OCI-LY7 (cell line): ENCODE measurements around the gene STXBP6. TPM values are rescaled to one million over a fixed set of nuclear protein-coding genes. Genes with fewer than 3 reads are reported as not detected.

Experiments used
- BruUV-seq: library from RNA; stranded (reverse); fragments of 400-500 nt; replicated peaks from 2 replicates; lab custom pipeline; 2021; lab: Mats Ljungman, UMichigan
- CTCF ChIA-PET: fragments of 300-600 bp; sonication (Branson Sonifier 250); formaldehyde crosslinking; loops from one replicate; lab custom pipeline; 2022; ENCODE audit warnings: antibody characterized with exemption; ENCODE audit not compliant: unreplicated experiment; lab: Charles Lee
- POLR2A ChIA-PET: fragments of 300-600 bp; sonication (Branson Sonifier 250); formaldehyde crosslinking; loops from one replicate; lab custom pipeline; 2022; ENCODE audit warnings: antibody characterized with exemption; lab: Charles Lee
- DNase-seq: peaks from one replicate; pipeline ENCODE4 v3.0.0-alpha.2; 2015; ENCODE audit warnings: low spot score
- H2AFZ ChIP-seq: fragments of 200-600 bp; sonication (generic), shearing (Covaris generic); 2 replicates; pipeline ENCODE4 v1.6.1; 2014; ENCODE audit warnings: mild to moderate bottlenecking, antibody characterized with exemption, low read length, moderate library complexity
- H3K27ac ChIP-seq: fragments of 200-600 bp; sonication (generic); 2 replicates; pipeline ENCODE4 v1.5.1; 2014; ENCODE audit warnings: mixed run types, low read depth, mild to moderate bottlenecking, moderate library complexity, low read length, inconsistent platforms; ENCODE audit not compliant: poor library complexity, severe bottlenecking
- H3K36me3 ChIP-seq: fragments of 200-600 bp; sonication (generic); 2 replicates; pipeline ENCODE4 v1.6.1; 2014; ENCODE audit warnings: mild to moderate bottlenecking, antibody characterized with exemption, low read length, moderate library complexity, mixed read lengths; ENCODE audit not compliant: insufficient read depth
- H3K4me1 ChIP-seq: fragments of 200-600 bp; sonication (generic); 2 replicates; pipeline ENCODE4 v1.5.1; 2014; ENCODE audit warnings: mild to moderate bottlenecking, low read length; ENCODE audit not compliant: insufficient read depth, poor library complexity, severe bottlenecking
- H3K4me2 ChIP-seq: fragments of 200-600 bp; sonication (generic); 2 replicates; pipeline ENCODE4 v1.6.1; 2014; ENCODE audit warnings: mild to moderate bottlenecking, low read length
- H3K4me3 ChIP-seq: fragments of 200-600 bp; sonication (generic); 2 replicates; pipeline ENCODE4 v1.5.1; 2014; ENCODE audit warnings: mild to moderate bottlenecking, low read depth, low read length; ENCODE audit not compliant: poor library complexity, severe bottlenecking
- H3K79me2 ChIP-seq: fragments of 200-600 bp; sonication (generic); 2 replicates; pipeline ENCODE4 v1.6.1; 2016; ENCODE audit warnings: low read depth, mild to moderate bottlenecking, low read length, moderate library complexity, mixed read lengths; ENCODE audit not compliant: insufficient read depth
- H3K9me2 ChIP-seq: fragments of 200-600 bp; sonication (generic); 2 replicates; pipeline ENCODE4 v1.6.1; 2016; ENCODE audit warnings: mild to moderate bottlenecking, low read length, mixed read lengths; ENCODE audit not compliant: insufficient read depth
- H3K9me3 ChIP-seq: fragments of 200-600 bp; sonication (generic); 2 replicates; pipeline ENCODE4 v1.6.1; 2014; ENCODE audit warnings: mild to moderate bottlenecking, mixed run types, low read length, mixed read lengths
- H4K20me1 ChIP-seq: fragments of 200-600 bp; sonication (generic); 2 replicates; pipeline ENCODE4 v1.6.1; 2014; ENCODE audit warnings: mild to moderate bottlenecking, antibody characterized with exemption, low read length, moderate library complexity, mixed read lengths; ENCODE audit not compliant: insufficient read depth
- EZH2phosphoT487 ChIP-seq: fragments of 200-600 bp; sonication (generic); IDR thresholded peaks from 2 replicates; pipeline ENCODE4 v1.6.1; 2018; ENCODE audit warnings: low read depth, borderline replicate concordance, mild to moderate bottlenecking, mixed run types, antibody characterized with exemption, low read length, moderate library complexity, mixed read lengths
- intact Hi-C: fragments of 100-400 bp; cut with micrococcal nuclease; formaldehyde crosslinking; loops from one replicate; pipeline ENCODE4 v1.10.0; 2022; ENCODE audit not compliant: unreplicated experiment
- total RNA-seq, 2 experiments: library from RNA; depleted of rRNA in 1 of 2; stranded (reverse); fragments of >200 nt in 1 of 2; shearing (Covaris generic) in 1 of 2; gene quantifications; 2 replicates each; pipeline ENCODE4 v1.2.3, GENCODE V29; 2014 to 2022
- TF ChIP-seq, protein P1 (sequence below): fragments of 200-600 bp; sonication (generic); conservative IDR thresholded peaks from 2 replicates; pipeline ENCODE4 v1.5.1; 2014; ENCODE audit warnings: mild to moderate bottlenecking, antibody characterized with exemption, low read length, moderate library complexity, mixed read lengths

STXBP6 gene
- total RNA-seq, 2 experiments from 2014 or later = 0.48 TPM; not detected in 1

DNA sequence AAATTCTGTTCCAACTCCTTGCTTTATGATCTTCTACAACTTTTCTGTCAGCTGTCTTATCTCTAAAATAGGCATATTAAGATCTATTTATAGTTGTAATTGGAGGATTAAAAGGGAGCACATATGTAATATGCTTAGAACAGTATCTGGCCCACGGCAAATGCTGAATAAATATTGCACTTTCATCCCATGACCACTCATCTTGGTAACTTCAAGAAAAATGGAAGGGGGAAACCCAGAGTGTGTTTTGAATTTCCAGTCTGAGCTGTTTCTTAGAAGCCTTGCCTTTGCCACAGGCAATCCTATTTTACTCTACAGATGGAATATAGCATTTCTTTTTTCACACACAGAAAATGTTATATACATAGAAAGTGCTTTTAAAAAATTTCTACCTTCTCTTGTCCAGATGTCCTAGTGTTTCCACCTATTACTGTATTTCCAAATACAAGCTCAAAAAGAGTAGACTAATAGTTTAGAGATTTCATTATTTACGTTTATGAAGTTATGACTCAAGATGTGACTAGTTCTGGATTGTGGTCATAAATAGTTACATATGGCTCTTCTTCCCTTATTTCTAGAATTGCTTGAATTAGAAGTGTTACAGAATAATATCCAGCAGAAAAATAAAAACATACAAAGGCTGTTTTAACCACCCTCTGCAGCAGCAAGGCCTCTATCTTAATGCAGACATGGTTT is 6.2 kb upstream of the STXBP6 start:
- Histone ChIP-seq H3K9me2 (no peaks in the 10 kb centered on the region), H3K4me3 (no peak overlapping the region), H3K27ac (no peak overlapping the region), H4K20me1 (no peaks in the 10 kb centered on the region), H3K9me3 (no peaks in the 10 kb centered on the region), H3K4me2 (no peak overlapping the region), H3K36me3 (no peaks in the 10 kb centered on the region), H3K79me2 (no peaks in the 10 kb centered on the region), H2AFZ (no peak overlapping the region), H3K4me1 (no peaks in the 10 kb centered on the region)
- intact Hi-C loops = no loop called here
- TF ChIP-seq, protein P1, sequence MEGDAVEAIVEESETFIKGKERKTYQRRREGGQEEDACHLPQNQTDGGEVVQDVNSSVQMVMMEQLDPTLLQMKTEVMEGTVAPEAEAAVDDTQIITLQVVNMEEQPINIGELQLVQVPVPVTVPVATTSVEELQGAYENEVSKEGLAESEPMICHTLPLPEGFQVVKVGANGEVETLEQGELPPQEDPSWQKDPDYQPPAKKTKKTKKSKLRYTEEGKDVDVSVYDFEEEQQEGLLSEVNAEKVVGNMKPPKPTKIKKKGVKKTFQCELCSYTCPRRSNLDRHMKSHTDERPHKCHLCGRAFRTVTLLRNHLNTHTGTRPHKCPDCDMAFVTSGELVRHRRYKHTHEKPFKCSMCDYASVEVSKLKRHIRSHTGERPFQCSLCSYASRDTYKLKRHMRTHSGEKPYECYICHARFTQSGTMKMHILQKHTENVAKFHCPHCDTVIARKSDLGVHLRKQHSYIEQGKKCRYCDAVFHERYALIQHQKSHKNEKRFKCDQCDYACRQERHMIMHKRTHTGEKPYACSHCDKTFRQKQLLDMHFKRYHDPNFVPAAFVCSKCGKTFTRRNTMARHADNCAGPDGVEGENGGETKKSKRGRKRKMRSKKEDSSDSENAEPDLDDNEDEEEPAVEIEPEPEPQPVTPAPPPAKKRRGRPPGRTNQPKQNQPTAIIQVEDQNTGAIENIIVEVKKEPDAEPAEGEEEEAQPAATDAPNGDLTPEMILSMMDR = no peak
- no peak for TF ChIP-seq EZH2phosphoT487
- no peak for DNase-seq
- CTCF ChIA-PET = no interaction called here
- POLR2A ChIA-PET = interaction anchor here (0.5 kb wide), 1 partner anchor 435 kb away, joined by 3 read pairs; no protein-coding TSS in a partner anchor
- no TSS peak for BruUV-seq

DNA sequence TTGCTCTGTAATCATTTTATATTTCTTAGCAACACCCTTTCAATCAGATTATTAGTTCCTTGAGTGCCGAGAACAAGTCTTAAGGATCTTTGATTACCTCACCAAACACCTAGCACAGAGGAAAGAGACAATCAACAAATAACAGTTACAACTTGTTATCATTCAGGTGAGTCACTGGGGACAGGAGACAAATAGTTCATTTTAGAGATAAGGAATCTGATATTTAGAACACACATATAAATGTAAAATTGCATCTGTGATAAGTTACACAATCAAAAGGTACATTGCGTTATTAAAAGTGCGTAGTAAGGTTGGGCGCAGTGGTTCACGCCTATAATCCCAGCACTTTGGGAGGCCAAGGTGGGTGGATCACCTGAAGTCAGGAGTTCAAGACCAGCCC is 5.1 kb upstream of the STXBP6 start:
- TF ChIP-seq, protein P1 = no peak
- TF ChIP-seq EZH2phosphoT487 = no peak
- Histone ChIP-seq H3K79me2 (no peaks in the 10 kb centered on the region), H3K27ac (no peak overlapping the region), H3K9me2 (no peaks in the 10 kb centered on the region), H3K4me1 (no peaks in the 10 kb centered on the region), H3K4me3 (no peak overlapping the region), H3K9me3 (no peaks in the 10 kb centered on the region), H3K4me2 (no peak overlapping the region), H2AFZ (no peak overlapping the region), H4K20me1 (no peaks in the 10 kb centered on the region), H3K36me3 (no peaks in the 10 kb centered on the region)
- intact Hi-C loops = no loop called here
- CTCF ChIA-PET = no interaction called here
- BruUV-seq = no TSS peak
- DNase-seq = no peak
- POLR2A ChIA-PET = no interaction called here

DNA sequence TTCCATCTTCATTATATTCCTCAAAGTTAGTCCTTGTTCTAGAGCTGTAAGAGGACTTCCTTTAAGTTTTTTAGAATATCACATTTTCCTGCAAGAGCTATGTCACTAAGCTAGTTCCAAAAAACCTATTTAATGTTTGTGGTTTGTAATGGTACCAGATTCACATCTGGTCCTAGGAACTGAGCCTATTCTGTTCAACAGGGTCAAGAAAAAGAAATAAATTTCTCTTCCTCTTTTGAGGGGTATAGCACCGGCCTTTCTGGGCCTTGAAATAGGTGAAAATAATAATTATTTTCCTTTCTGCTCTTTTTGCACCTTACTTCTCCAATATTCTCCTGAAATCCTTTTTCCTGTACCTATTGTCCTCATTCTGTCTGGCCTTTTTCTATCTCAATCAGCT is 3.6 kb upstream of the STXBP6 start:
- TF ChIP-seq, protein P1 = no peak
- TF ChIP-seq EZH2phosphoT487 = no peak
- Histone ChIP-seq H3K27ac (no peak overlapping the region), H3K9me3 (no peaks in the 10 kb centered on the region), H3K79me2 (no peaks in the 10 kb centered on the region), H3K4me1 (no peaks in the 10 kb centered on the region), H3K4me2 (no peak overlapping the region), H2AFZ (no peak overlapping the region), H3K4me3 (no peak overlapping the region), H4K20me1 (no peaks in the 10 kb centered on the region), H3K9me2 (no peaks in the 10 kb centered on the region), H3K36me3 (no peaks in the 10 kb centered on the region)
- DNase-seq = no peak
- intact Hi-C loops = no loop called here
- CTCF ChIA-PET = no interaction called here
- POLR2A ChIA-PET = interaction anchor here (0.5 kb wide), 1 partner anchor 18 kb away, joined by 4 read pairs; no protein-coding TSS in a partner anchor
- BruUV-seq = no TSS peak
